GM11168 (cell line): ENCODE results near the gene SPRTN.
"Not testable (repeated sequence)": the region's sequence is repeated elsewhere in the genome, so short reads cannot be mapped to it uniquely, and the experiment has no call there.

Experiments used
- in situ Hi-C: fragments of 300-500 bp; cut with MboI; formaldehyde crosslinking; loops from one replicate; pipeline ENCODE4 v1.12.0; 2022; ENCODE audit warnings: low sequenced_read_pairs; ENCODE audit not compliant: unreplicated experiment

SPRTN gene

GRCh38 chr1:231334952-231335351 lies 3.1 kb upstream of the SPRTN start:
- in situ Hi-C loops: no loop called here

DNA sequence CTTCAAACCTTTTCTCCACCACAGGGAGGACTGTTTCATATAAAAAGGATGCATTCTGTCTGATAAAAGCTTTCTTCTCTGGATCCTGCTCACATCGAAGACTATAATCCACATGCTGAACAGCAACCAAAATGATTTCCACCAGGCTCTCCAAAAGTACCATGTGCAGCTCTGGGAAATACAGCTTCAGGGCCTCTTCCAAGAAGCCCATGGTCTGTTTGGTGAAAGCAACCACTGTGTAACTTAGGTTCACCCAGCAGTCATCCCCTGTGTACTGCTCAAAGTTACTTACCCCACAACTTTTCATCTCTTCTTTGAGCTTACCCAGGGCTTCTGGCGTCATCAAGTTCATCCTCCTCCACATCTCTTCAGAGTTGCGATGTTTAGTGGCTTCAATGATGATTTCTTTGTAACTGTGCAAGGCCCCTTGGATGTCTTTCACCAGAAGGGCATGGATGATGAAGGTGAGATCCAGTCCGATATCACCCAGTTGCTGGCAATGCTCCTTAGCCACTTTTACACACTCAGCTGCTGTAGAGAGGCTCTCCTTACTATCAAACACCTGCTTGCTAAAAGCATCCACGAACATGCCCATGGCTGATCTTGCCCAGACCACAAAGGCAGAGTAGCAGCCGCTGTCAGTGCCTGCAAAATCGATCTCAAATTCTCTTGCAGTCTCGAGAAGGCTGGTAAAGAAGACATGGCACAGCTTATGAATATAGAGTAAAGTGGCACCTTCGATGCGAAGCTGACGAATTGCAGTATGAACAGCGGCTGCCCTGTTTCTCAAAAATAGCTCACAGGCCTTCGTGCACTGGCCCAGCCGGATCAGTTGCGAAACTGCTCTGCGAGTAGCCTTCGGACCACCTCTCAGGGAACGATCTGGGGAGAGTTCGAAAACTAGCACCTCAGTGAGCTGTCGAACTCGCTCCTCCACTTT lies 2.2 kb upstream of the SPRTN start:
- in situ Hi-C loops: no loop called here

- in situ Hi-C loops: no loop called here
Observed at GRCh38 chr1:231337043-231337471, 1.0 kb upstream of the SPRTN start.

- in situ Hi-C loops: no loop called here
Observed at GRCh38 chr1:231337472-231338269, 422 bp upstream of the SPRTN start, which contains the start of gene EXOC8. Gene EXOC8, minus strand, starts transcription at chr1:231337852. Its CDS starts 107 bp downstream, at chr1:231337745.

GRCh38 chr1:231340328-231341013 lies 2.4 kb downstream of the SPRTN start:
- in situ Hi-C loops: no loop called here

GRCh38 chr1:231347961-231348360 lies 9.9 kb downstream of the SPRTN start:
- in situ Hi-C loops: no loop called here

GRCh38 chr1:231348442-231348841 lies 10.3 kb downstream of the SPRTN start:
- in situ Hi-C loops: no loop called here

- in situ Hi-C loops: not testable (repeated sequence)
Observed at GRCh38 chr1:231348856-231349255, 10.8 kb downstream of the SPRTN start.

GRCh38 chr1:231351816-231352215 lies 13.7 kb downstream of the SPRTN start:
- in situ Hi-C loops: no loop called here

DNA sequence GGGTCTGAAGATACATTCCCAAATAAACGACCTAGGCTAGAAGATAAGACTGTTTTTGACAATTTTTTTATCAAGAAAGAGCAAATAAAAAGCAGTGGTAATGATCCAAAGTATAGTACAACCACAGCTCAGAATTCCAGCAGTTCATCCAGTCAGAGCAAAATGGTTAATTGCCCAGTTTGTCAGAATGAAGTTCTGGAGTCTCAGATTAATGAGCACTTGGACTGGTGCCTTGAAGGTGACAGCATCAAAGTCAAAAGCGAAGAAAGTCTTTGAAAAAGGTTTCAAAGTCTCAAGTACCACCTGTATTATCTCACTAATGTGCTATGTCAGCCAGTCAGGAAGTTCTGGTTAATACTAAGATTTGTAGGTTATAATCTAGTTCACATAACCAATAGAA lies 15.0 kb downstream of the SPRTN start:
- in situ Hi-C loops: no loop called here

GRCh38 chr1:231354330-231355020 lies 16.4 kb downstream of the SPRTN start:
- in situ Hi-C loops: no loop called here

GRCh38 chr1:231355171-231355570 lies 17.1 kb downstream of the SPRTN start:
- in situ Hi-C loops: no loop called here

- in situ Hi-C loops: no loop called here
Observed at GRCh38 chr1:231357187-231357772, 19.2 kb downstream of the SPRTN start.

- in situ Hi-C loops: no loop called here
Observed at GRCh38 chr1:231357831-231358354, 19.8 kb downstream of the SPRTN start.

DNA sequence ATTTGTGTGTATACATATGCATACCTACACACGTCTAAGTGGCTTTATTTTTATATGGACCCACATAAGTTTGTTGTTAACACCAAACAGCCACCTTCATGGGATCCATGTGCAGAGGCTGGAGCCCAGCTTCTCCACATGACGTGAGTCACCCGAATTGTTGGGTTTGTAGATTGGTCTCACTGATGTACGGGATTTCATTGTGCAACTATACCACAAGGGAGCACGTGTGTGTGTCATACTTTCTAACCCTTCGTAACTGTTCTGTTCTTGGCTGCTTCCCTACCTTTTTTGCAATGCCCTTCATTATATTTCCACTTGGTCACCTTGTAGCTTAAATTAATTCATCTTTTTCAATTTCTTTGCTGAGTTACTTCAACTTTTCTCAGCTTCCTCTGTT lies 21.0 kb downstream of the SPRTN start:
- in situ Hi-C loops: no loop called here

GRCh38 chr1:231362325-231362724 lies 24.2 kb downstream of the SPRTN start:
- in situ Hi-C loops: loop anchor here (5.0 kb wide), 1 partner anchor 225 kb away; no protein-coding TSS in a partner anchor

DNA sequence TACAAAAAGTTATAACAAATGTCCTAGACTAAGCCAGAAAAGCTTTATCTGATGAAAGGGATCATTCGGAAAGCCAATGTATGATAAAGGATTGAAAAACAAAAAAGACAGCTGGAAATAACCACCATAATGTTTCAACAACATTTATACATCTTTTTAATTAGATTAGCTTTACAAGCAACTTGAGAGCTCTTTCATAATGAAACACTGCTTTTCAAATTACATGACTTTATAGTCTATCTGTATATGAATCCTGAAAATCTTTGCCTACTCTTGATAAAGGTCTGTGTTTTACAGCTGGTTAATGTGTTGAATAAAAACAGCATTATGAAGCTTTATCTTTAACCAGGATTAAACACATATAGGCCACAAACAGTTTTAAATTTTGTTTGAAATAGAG lies 25.5 kb downstream of the SPRTN start:
- in situ Hi-C loops: loop anchor here (5.0 kb wide), 1 partner anchor 224 kb away; no protein-coding TSS in a partner anchor

DNA sequence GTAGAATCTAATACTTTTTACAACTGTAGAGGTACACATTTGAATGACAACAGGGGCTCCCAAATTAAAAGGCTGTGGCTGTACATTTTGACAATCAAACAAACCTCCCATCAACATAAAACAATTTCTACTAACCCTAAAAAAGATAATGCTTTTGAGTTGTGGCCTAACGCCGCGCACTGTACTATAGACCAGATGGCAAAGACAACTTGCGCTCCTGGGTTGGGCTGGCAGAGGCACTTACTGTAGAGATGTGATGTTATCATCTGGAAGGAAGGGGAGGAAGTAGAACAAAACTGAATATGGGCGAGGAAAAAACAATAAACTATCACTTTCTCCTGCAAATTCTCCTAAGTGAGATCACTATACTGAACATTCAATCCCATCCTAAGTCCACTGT lies 26.1 kb downstream of the SPRTN start:
- in situ Hi-C loops: loop anchor here (5.0 kb wide), 1 partner anchor 223 kb away; no protein-coding TSS in a partner anchor

DNA sequence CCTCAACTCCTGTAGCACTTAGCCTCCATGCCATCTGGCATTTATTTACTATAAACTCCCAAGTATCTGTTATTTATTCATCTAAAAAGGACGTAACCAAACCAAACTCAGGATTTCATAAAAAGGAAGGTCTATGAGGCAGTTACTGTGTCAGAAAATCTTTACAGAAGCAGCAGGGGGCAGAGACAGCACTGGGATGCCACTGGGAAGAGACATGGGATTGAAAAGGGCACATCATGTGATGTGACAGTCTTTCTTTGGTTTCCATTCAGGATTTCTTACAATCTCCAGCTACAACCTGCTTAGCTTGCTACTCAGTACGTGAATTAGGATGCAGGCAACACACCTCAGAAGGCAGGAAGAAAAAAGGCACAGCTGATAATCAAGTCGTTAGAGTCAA lies 31.2 kb downstream of the SPRTN start:
- in situ Hi-C loops: no loop called here
